Caco-2 (cell line): ENCODE results near the gene SPTSSB. TPM values are rescaled to one million over a fixed set of nuclear protein-coding genes. Genes with fewer than 3 reads are reported as not detected.

Source experiments
- BruUV-seq: library from RNA; stranded (reverse); fragments of 400-500 nt; replicated peaks from 2 replicates; lab custom pipeline; 2021; lab: Mats Ljungman, UMichigan
- CTCF ChIA-PET: fragments of 300-600 bp; sonication (Branson Sonifier 250); formaldehyde crosslinking; loops from one replicate; lab custom pipeline; 2022; ENCODE audit warnings: antibody characterized with exemption; lab: Charles Lee
- POLR2A ChIA-PET: fragments of 300-600 bp; sonication (Branson Sonifier 250); formaldehyde crosslinking; loops from one replicate; lab custom pipeline; 2022; ENCODE audit warnings: antibody characterized with exemption; lab: Charles Lee
- DNase-seq, 2 experiments: peaks; one replicate each; pipeline versions ENCODE4 v3.0.0 to v3.0.0-alpha.2; 2020 to 2022
- H3K27me3 ChIP-seq: replicated peaks from 2 replicates; pipeline ENCODE4 v1.6.0; 2011; ENCODE audit warnings: low read length; ENCODE audit not compliant: control insufficient read depth, insufficient read depth
- H3K36me3 ChIP-seq: 2 replicates; pipeline ENCODE4 v1.5.1; 2011; ENCODE audit warnings: low read length; ENCODE audit not compliant: control insufficient read depth, insufficient read depth
- H3K4me1 ChIP-seq: fragments of 250-450 bp; sonication (Bioruptor Pico); 2 replicates; pipeline ENCODE4 v1.5.1; 2020; ENCODE audit warnings: mild to moderate bottlenecking
- H3K4me3 ChIP-seq: 2 replicates; pipeline ENCODE4 v1.5.1; 2011; ENCODE audit warnings: low read depth, mild to moderate bottlenecking, control low read depth, low read length
- H3K9me3 ChIP-seq: fragments of 250-450 bp; sonication (Bioruptor Pico); 2 replicates; pipeline ENCODE4 v1.5.1; 2020; ENCODE audit warnings: mild to moderate bottlenecking, moderate library complexity
- H3K27ac Mint-ChIP-seq: one replicate; pipeline ENCODE4 v1.8.0; 2022; ENCODE audit warnings: mixed read lengths; ENCODE audit not compliant: unreplicated experiment
- H3K27me3 Mint-ChIP-seq: one replicate; pipeline ENCODE4 v1.8.0; 2022; ENCODE audit warnings: mixed read lengths; ENCODE audit not compliant: insufficient read depth, unreplicated experiment
- H3K36me3 Mint-ChIP-seq: one replicate; pipeline ENCODE4 v1.8.0; 2022; ENCODE audit warnings: mild to moderate bottlenecking, mixed read lengths; ENCODE audit not compliant: insufficient read depth, unreplicated experiment
- H3K4me1 Mint-ChIP-seq: one replicate; pipeline ENCODE4 v1.8.0; 2022; ENCODE audit warnings: low read depth, mixed read lengths; ENCODE audit not compliant: unreplicated experiment
- H3K4me3 Mint-ChIP-seq: one replicate; pipeline ENCODE4 v1.8.0; 2022; ENCODE audit warnings: mild to moderate bottlenecking, moderate library complexity, mixed read lengths; ENCODE audit not compliant: unreplicated experiment
- H3K9me3 Mint-ChIP-seq: one replicate; pipeline ENCODE4 v1.8.0; 2022; ENCODE audit warnings: mixed read lengths; ENCODE audit not compliant: unreplicated experiment
- CTCF ChIP-seq, 2 experiments: fragments of 200-600 bp in 1 of 2; IDR thresholded peaks; 1 replicate in 1 of 2; 2 replicates in 1 of 2; pipeline versions ENCODE4 v1.5.1 to v1.8.0; 2011 to 2022; ENCODE audit warnings: antibody characterized with exemption in 1 of 2, control low read depth in 1 of 2, inconsistent platforms in 1 of 2, low read depth in 1 of 2, low read length in 1 of 2, mild to moderate bottlenecking in 1 of 2, moderate library complexity in 1 of 2; ENCODE audit not compliant: insufficient read depth in 1 of 2, severe bottlenecking in 1 of 2, unreplicated experiment in 1 of 2
- intact Hi-C: fragments of 100-400 bp; cut with micrococcal nuclease; formaldehyde crosslinking; loops from one replicate; pipeline ENCODE4 v1.10.0; 2022; ENCODE audit not compliant: unreplicated experiment
- total RNA-seq: library from RNA; stranded (reverse); gene quantifications from 2 replicates; pipeline ENCODE4 v1.2.3, GENCODE V29; 2022

Gene SPTSSB
- total RNA-seq, 1 experiment from 2014 or later: 51.6 TPM

- POLR2A ChIA-PET: no interaction called here
These were observed 42.5 kb upstream of the SPTSSB start for GRCh38 chr3:161413855-161414210.

GRCh38 chr3:161413127-161413854 is 42.0 kb upstream of the SPTSSB start:
- H3K9me3 Mint-ChIP-seq: peaks cover 14% of the 10 kb centered on the region
- no peak for TF ChIP-seq CTCF (IDR thresholded peaks at IDR 0.05; ENCODE audit: insufficient read depth in 1 of 2, low read depth in 1 of 2, low read length in 1 of 2, severe bottlenecking in 1 of 2, unreplicated experiment in 1 of 2)
- peaks cover 18% of the 10 kb centered on the region for H3K36me3 Mint-ChIP-seq
- H3K27ac Mint-ChIP-seq: peak overlapping the region; percentile 42
- no peak for DNase-seq
- intact Hi-C loops: no loop called here
- Histone ChIP-seq H3K36me3 (no peaks in the 10 kb centered on the region), H3K9me3 (peaks cover 7% of the 10 kb centered on the region), H3K27me3 (no peaks in the 10 kb centered on the region), H3K4me1 (peaks cover 54% of the 10 kb centered on the region), H3K4me3 (no peak overlapping the region)
- TSS peak; percentile 67 for BruUV-seq
- POLR2A ChIA-PET: no interaction called here
- CTCF ChIA-PET: no interaction called here
- H3K4me1 Mint-ChIP-seq: peaks cover 7% of the 10 kb centered on the region
- H3K27me3 Mint-ChIP-seq: no peaks in the 10 kb centered on the region
- H3K4me3 Mint-ChIP-seq: no peak overlapping the region

More at GRCh38 chr3:161413855-161414210, 42.5 kb upstream of the SPTSSB start:
- no peaks in the 10 kb centered on the region for H3K27me3 Mint-ChIP-seq
- TF ChIP-seq CTCF (IDR thresholded peaks at IDR 0.05; ENCODE audit: insufficient read depth in 1 of 2, low read depth in 1 of 2, low read length in 1 of 2, severe bottlenecking in 1 of 2, unreplicated experiment in 1 of 2): no peak
- intact Hi-C loops: no loop called here
- DNase-seq: no peak
- H3K36me3 Mint-ChIP-seq: peaks cover 18% of the 10 kb centered on the region
- H3K9me3 Mint-ChIP-seq: peaks cover 14% of the 10 kb centered on the region
- no peaks in the 10 kb centered on the region for H3K36me3 ChIP-seq
- H3K4me1 ChIP-seq: peaks cover 49% of the 10 kb centered on the region
- H3K4me3 Mint-ChIP-seq: no peak overlapping the region
- CTCF ChIA-PET: no interaction called here
- no peak overlapping the region for H3K4me3 ChIP-seq
- no peak overlapping the region for H3K27ac Mint-ChIP-seq
- BruUV-seq: no TSS peak
- H3K4me1 Mint-ChIP-seq: peaks cover 7% of the 10 kb centered on the region
- no peaks in the 10 kb centered on the region for H3K27me3 ChIP-seq
- peaks cover 7% of the 10 kb centered on the region for H3K9me3 ChIP-seq

- peak in 1 of 2 experiments; percentile 30 for DNase-seq
- BruUV-seq: no TSS peak
- H3K36me3 Mint-ChIP-seq: peaks cover 14% of the 10 kb centered on the region
- H3K4me3 Mint-ChIP-seq: peak overlapping the region; percentile 18
- Histone ChIP-seq H3K36me3 (no peaks in the 10 kb centered on the region), H3K4me1 (peaks cover 64% of the 10 kb centered on the region), H3K27me3 (no peaks in the 10 kb centered on the region), H3K9me3 (peaks cover 7% of the 10 kb centered on the region), H3K4me3 (no peak overlapping the region)
- CTCF ChIA-PET: no interaction called here
- POLR2A ChIA-PET: no interaction called here
- H3K27ac Mint-ChIP-seq: peak overlapping the region; percentile 65
- TF ChIP-seq CTCF (IDR thresholded peaks at IDR 0.05; ENCODE audit: insufficient read depth in 1 of 2, low read depth in 1 of 2, low read length in 1 of 2, severe bottlenecking in 1 of 2, unreplicated experiment in 1 of 2): no peak
- intact Hi-C loops: loop anchor here (1.0 kb wide), 1 partner anchor 8 kb away; no protein-coding TSS in a partner anchor
- H3K9me3 Mint-ChIP-seq: peaks cover 13% of the 10 kb centered on the region
- no peaks in the 10 kb centered on the region for H3K27me3 Mint-ChIP-seq
- H3K4me1 Mint-ChIP-seq: peaks cover 7% of the 10 kb centered on the region
These were observed 40.8 kb upstream of the SPTSSB start for GRCh38 chr3:161412123-161412522.
